Stimulated activated CD4-positive, alpha-beta T cell treated with anti-CD3 and anti-CD28 coated beads, TNF-alpha, amount 100 ng/mL, for 24 hours (primary cell): Measurements from ENCODE around the gene HOXA13.

ENCODE experiments used
- DNase-seq, 3 experiments: peaks; one replicate each; pipeline ENCODE4 v3.0.0-alpha.2; 2020; ENCODE audit warnings: low read depth in 3 of 3

HOXA13 gene

DNA sequence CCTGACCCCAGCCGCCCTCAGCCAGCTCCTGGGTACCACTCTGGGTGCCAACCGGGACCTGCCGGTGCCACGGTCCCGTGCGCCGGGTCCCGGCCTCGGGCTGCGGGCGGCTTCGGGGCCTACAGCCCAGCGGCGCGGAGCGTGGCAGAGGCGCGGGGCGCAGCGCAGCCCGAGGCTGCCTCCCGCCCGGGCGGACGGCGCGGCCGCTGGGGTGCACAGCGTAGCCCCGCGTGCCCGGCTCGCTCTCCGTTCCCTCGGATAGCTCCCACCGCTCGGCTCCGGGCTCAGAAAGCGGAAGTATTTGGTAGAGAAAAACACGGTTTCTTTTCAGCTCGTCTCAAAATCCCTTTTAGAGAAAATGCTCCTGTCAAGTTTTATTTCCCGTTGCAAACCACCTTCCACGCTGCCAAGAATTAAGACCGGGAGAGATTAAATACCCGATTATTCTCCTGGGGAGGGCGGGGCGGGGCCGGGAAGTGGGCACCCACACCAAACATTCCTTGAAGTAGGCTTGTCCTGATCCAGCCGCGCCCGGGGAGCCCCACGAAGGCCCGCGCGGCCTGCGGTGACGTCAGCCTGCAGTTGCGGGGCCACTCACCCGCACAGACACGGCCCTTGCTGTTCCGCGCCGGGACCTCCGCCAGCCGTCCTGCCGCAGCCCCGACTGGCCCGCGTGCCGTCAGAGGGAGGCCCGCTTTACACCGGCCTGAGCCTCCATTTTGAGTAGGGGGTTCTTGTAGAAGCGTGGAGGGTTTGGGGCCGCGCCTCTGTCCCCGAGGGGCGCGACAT, 7.2 kb downstream of the HOXA13 start:
- no peak for DNase-seq

DNA sequence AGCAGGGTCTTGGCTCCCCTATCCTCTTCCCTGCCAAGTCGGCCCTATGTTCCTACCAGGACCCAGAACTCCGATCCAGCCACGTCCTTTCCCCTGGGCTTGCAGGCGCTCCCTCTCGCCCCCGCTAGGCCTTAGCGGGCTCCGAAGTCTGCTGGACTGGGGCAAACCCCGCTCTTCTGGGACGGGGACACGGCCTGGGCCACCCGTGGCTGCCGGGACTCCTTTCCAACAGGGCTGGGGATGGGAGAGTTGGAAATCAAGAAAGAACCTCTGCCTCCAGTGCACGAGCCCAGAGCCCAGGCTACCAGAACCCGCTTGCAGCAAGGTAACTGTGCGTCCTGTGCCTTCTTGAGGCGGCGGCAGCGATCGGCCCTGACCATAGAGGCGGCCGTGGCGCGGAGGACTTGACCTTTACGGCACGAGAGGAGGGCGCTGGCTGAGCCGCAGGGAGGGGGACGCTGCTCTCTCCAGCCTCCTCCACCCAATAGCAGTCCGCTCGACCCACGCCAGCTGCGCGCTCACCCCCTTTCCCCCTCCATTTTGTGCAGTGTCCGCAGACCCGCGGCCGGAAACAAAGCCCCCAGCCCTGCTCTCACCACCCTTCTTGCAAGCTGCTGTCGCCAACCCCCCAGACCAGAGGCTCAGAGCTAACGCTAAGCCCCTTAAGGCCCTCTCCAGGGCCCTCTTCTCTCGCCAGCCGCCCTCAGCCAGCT, 7.9 kb downstream of the HOXA13 start:
- DNase-seq: no peak

DNA sequence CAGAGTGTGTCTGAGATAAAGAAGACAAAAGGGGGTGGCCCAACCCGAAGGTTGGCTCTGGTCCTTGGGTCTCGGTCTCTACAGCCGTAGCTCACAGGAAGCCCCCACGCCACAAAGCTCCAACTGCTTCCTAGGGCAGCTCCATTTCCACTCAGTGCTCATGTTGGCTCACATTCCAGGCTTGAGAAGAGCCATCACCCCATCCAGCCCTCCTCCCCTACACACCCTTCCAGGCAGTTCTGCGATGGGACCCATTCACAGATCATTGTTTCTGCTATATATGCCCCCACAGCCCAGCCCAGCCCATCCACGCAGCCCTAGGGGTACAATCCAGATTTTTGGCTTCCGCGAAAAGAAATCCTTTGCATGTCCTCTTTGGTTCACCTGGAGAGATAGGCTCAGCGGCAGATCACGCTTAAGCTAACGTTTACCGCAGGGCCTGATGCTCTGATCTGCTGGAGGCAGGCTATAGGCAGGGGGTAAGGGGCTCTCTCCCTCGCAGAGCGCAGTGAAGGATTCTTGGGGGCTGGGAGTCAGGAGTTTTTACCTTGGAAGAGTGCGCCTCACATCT, 8.6 kb downstream of the HOXA13 start:
- DNase-seq: no peak

DNA sequence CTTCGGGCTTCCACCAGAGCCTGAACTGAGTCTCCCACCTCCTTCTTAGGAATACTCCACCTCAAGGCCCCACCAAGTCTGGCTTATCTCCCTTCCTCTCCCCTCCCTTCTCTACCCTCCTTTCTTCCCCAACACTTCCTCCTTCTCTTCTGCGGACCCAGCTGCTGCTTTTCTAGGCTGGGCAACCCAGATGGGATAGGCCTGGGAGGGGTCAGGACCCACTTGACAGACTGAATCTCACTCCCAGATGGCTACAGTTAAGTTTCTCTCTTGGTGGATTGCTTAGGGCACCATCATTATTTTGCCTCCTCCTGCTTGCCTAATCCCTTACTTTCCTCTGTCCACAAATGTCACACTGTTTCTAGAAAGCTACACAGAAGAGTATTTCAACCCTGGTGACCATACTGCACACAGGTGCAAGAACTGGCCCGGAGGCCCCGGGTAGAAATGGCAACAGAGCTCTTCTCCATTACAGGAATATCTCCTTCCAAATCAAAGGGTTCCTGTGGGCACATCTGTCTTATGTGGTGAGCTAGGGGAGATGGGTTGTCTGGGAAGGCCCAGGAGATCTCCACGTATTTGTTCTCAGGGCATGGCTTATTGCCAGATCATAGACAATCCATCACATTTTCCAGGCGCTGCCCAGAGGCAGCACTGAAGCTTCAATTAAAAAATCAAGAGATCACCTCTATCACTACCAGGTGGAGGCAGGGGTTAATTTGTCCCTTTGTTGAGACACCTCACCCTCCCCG, 9.7 kb downstream of the HOXA13 start:
- DNase-seq: no peak

DNA sequence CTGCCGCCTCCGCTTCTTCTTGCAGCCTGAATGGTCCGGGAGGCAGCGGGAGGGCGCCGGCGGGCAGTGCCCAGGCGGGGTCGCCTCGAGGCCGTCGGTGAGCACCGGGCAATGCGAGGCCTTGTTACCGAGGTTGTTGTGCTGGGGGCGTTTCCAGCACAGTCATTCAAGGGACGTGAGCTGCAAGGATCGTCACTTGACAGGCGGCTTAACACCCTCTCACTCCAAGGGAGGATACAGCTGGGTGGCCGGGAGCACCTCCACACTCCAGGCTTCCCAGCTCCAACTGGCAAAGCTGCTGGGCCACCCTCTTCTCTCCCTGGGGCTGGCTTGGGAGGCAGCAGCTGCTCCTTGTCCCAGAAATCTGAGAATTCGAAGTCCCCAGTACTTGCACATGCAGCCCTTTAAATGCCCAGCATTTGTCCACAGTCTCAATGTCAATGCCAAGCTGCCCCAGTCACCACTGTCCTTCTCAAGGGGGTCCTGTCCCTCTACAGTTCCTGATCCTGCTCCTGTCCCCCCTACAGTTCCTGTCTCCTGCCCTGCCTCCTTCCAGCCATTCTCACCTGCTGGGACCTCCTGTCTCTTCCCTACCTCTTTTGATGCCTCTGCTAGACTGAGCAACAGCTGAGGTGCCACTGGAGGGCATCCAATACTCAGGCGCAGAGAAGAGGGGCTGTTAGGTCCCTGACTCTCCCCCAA, 10.4 kb downstream of the HOXA13 start:
- no peak for DNase-seq

DNA sequence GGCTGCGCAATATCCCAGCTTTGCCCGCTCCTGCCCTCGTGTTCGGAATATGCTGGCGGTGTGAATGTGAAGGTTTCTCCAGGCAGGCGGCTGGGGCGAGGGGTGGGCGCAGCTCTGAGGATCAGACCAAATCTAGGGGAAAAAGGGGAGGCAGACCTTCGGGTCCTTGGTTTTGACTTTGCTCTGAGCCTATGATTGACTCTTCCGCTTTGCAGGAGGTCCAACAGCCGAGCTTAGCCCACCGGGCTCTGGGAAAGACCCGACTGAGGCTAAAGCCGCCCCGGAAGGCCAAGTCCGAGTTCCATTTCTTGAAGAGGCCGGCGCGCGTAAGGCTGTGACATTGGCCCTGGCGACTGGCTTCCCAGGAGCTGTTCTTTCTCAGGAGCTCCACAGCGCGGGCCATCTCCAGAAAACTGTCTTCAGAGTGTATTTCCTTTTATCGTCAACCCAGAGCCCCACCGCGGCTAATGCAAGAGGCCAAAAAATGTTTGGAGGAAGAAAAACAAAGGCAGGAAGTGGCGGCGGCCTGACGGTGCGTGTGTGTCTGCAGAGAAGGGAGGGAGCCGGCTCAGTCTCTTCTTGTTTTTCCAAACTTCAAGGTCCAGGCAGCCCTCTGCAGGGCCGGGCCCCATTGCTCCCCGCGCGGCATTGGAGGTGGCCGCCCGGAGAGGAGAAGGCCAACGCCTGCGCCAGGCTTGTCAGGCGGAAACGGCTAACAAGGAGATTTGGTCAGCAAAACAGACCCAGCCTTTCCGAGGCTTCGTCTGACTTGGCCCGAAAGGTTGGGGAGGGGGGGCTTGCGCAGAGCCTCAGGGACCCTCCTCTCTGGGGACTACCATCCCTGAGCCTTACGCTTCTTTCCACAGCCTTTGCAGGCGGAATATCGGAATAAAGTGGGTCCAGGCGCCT, 11.3 kb downstream of the HOXA13 start:
- DNase-seq: no peak

DNA sequence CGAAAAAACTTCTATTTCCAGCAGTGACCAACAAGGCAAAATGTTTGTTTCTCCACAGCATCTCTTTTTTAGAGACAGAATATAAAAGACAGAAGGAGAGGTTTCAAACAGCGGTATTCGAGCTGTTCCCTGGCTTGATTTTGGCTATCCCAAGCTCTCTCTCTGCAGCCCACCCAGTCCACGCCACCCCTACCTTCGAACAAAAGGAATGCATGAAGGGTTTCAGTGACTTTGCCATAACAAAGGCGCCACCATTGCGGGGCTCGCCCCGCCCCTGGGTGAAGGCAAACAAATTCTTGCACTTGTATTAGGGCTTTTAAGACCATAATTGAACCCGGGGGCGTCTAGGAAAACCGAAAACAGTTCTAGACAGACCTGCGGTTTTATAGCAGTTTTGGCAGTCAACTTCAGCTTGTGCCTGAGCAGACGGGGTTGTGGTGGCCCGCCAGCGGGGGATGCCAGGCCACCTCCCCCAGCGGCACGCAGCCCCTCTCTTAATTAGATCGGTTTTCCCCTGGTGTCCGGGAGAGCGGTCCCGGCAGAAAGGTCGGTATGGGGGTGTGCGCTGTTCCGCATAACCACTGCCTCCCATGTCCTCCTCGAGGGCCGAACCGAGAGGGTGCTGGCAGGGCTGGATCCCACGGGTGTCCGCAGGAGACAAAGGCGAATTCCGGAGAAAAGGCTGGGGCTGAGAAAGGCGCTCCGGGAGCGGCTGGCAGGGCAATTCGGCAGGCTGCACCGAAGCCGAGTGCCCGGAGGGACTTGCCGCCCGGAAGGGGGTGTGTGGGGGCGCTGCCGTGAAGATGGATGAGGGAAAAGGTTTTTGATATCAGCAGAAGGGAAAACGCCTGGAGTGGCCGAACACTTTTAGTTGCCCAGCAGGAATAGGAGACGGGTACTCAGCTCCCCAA, 12.2 kb downstream of the HOXA13 start:
- DNase-seq: no peak

DNA sequence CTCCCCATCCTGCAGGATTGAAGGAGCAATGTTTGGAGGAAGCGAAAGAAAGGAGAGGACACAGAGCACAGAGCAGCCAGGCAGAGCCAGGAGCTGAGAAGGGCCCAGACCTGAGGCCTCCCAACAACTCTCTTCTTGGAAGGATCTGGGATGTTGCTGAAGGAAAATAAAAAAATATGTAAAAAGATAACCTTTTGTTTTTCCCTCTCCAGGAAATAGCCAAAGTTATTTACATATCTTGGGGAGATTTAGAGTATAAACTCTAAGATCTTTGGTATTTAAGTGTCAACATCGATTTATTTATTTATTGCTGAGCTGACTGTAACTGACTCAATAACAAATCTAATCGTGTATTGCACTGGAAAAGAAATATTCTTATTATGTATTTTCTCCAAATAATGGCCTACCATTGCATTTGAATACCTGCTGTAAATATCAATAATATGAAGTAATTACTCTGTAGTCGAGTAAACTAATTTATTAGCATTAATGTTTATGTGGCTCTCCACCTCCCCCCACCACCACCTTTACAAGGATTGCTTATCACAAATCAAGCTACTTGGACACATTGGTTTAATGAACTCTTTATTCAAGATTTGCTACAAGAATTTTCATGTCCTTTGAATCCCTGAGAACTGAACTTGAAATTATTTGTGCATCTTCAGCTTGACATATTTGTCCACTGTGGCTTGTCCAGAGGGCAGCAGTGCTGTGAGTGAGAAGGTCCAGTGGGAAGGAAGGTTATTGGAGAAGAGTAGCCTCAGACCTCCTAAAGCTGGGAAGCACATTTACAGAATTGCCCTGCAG, 13.0 kb downstream of the HOXA13 start:
- DNase-seq: no peak

DNA sequence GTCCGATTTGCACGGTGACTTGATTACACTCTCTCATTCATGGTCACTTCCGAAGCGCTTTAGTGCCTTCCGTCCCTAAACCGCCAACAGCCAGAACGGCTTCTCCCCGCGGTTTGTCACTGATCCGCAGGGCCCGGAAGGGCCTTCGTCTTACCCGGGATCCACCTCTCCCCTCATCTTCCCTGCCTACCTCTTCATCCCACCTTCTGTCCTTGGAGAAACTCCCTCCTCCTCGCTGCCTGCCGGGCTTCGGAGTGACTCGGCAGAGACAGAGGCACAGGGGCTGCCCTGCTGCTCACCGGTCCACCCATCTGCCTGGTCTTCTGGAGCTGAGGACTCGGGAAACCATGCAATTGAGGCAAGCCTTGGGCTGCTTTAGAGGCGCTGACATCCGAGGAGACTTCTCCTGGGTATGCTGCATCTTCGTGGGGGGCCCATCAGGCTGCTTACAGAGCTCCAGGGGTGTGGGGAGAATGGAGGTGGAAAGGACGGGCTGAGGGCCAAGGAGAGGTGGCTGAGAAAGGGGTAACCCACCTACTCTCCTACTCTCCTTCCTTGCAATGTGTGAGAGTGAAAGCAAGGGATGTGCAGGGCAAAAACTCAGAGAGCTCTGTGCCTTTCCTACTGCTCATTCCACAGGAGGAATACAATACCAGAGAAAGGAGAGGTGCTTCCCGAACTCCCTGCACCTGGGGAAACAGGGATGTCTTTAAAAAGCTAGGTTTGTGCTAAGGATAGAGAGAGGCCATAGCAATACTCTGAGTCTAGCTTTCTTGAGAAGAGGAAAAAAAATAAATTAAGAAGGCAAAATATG, 13.8 kb downstream of the HOXA13 start:
- no peak for DNase-seq

DNA sequence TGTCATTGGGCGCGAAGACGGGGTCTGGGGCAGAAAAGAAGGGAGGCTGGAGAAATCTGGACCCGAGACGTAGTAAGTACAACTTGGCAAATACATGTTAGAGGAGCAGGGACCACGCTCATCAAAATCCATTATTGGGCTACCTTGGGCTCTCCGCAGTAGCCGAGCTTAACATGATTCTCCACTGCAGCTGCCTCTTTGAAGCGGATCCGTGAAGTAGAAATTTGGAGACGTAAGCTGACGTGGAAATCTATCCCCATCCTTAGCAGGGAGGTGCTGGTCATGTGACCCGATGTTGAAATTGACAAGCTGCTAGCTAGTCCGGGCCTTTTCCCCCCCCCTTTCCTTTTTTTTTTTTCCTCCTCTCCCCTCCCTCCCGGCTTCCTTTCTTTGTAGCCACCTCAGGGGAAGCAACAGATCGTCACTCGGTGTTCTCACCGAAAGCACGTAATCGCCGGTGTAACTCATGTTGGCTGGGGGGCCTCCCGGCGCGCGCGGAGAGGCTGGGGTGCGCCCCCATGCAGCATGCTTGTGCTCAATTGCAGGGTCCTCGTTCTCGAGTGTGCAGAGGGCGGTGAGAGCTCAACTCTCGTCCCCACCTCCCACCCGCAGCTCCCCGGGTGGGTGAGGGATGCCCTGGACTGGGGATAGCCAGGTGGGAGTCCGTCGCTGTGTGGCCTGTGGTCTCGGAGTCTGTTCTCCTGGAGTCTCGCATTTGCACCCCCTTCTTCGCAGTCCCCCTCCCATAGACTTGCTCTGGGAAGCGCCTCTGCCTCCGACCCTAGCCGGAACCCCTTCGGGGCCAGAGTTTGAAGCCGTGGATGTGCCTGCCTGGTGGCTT, 14.7 kb downstream of the HOXA13 start, which contains the start of gene HOXA11:
TSS of gene HOXA11 (minus strand) at position 220 of the 841 bp plus-strand sequence. CDS start at position 132, 88 bp downstream.
- DNase-seq: no peak

DNA sequence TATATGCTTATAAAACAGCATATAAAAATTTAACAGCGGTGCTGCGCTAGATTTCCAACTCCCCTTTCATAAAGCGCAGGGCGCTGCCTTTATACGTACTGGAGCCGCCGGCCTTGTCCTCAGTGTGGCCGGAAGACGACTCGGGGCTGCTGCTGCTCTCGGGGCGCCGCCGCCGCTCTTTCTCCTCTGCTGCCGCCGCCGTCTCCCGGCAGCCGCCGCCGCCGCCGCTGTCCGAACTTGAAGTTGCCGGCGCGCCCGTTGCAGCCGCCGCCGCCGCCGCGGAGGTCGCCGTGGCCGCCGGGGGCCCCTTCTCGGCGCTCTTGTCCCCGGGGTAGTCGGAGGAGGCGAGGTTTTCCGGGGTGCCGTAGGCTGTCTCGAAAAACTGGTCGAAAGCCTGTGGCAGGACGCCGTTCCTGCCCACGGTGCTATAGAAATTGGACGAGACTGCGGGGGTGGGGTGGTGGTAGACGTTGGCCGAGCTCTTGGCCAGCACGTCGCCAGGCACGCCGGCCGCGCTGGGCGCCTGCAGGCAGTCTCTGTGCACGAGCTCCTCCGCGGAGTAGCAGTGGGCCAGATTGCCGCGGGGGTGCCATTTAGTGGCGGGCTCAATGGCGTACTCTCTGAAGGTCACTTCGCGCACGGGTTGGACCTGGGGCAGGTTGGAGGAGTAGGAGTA, 15.4 kb downstream of the HOXA13 start:
- no peak for DNase-seq

DNA sequence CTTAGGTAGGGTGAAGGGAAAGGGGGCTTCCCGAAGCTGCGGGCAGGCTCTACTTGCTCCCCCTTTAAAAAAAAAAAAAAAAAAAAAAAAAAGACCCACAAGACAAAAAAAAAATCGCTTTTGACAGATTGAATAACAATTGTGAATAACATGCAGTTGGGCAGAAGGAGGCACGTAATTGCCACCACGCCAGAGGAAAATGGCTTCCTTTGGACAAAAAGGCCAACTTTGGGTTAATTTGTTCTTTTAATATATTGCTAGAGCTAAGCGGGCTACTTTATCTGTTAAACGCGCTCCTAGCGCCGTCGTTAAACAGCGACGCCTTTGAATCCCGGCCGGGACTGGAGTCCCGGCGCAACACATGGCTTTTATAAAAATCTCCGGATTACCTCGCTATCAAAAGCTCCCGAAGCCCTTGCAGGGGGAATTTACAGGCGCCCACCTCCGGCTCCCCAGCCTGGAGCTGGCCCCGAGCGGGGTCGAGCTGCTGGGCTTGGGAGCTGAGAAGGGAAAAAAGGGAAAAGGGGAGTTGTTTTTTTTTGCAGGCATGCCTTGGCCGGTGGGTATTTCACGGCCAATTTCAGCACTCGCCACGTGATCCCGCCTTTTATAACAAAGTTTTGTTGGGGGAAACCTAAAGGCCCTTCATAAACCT, 16.1 kb downstream of the HOXA13 start:
- DNase-seq: no peak

DNA sequence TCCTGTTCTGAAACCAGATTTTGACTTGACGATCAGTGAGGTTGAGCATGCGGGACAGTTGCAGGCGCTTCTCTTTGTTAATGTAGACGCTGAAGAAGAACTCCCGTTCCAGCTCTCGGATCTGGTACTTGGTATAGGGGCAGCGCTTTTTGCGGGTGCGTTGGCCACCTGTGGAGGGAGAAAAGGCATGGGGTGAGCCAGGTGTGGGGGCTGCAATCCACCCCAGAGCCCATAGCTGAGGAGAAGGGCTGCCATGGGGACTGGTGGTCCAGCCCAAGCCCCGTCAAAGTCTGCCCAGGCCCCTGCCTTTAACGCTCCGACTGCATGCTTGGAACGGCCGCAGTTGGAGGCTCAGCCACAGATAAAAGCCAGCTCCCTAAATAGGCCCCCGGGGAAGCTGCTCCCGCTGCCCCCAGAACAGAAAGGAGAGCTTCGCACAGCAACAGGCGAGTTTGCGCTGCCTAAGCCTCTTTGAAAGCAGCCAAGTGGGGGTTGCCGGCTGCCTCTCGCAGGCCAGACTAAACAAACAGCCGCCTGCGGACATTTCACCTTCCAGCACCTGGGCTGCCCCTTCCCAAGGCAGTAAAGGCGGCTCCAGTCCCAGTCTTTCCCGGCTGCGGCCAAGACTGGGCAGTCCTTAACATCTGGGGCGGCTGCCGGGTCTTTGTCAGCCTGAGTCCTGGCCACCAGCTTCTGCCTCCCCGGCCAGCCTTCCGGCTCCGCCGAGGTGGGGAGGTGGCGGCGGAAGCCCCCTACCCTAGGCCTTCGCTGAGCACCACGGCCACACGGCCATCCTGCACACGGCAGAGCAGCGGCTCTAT, 16.8 kb downstream of the HOXA13 start:
- DNase-seq: no peak

DNA sequence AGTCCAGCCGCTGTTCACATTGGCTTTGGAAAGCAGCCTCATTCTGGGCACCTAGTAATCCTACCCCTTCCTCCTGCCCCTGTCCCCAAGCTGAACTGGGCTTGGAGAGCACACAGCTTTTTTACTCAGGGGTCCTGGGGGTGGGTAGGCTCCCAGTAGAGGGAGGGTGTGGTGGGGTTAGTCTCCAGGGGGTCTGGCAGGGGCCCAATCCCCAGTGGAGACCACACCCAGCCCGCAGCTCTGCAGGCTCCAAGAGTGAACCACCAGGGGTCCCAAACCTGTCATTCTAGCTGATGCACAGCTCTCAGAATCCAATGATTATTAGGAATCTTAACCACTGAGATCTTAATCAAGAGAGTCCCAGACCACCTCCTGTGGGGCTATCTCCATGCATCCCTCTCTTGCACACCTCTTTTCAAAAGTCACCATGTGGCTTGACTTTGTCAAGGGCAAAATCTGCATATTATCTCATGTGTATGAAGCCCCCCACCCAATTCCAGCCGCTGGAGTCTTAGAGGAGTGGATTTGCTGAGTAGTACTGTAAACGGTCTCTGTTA, 17.5 kb downstream of the HOXA13 start:
- DNase-seq: no peak
